Upper lobe of left lung (tissue), 6 donors: ENCODE results near the gene HPGDS. TPM values are rescaled to one million over a fixed set of nuclear protein-coding genes. Genes with fewer than 3 reads are reported as not detected.

Experiments used
- ATAC-seq, 2 donors: fragments of 200-7000 bp; cut with Tn5 transposase; one replicate each; pipeline ENCODE4 v1.9.1; 2022; ENCODE audit warnings: mild to moderate bottlenecking in 2 of 2, moderate library complexity in 2 of 2; ENCODE audit not compliant: low FRiP score in 2 of 2
- DNase-seq, 2 donors: peaks; one replicate each; pipeline ENCODE4 v3.0.0-alpha.2; 2019 to 2020
- H3K27ac ChIP-seq, 4 donors: fragments of 200-600 bp; sonication (generic); one replicate each; pipeline ENCODE4 v1.5.1; 2016 to 2019
- H3K27me3 ChIP-seq, 4 donors: fragments of 200-600 bp; sonication (generic); one replicate each; pipeline ENCODE4 v1.5.1; 2017 to 2019
- H3K36me3 ChIP-seq, 4 donors: fragments of 200-600 bp; sonication (generic); one replicate each; pipeline ENCODE4 v1.5.1; 2016 to 2019
- H3K4me1 ChIP-seq, 4 donors: fragments of 200-600 bp; sonication (generic); one replicate each; pipeline ENCODE4 v1.5.1; 2018 to 2019
- H3K4me3 ChIP-seq, 4 donors: fragments of 200-600 bp; sonication (generic); one replicate each; pipeline ENCODE4 v1.5.1; 2017 to 2019; ENCODE audit warnings: mild to moderate bottlenecking in 2 of 4, moderate library complexity in 1 of 4
- H3K9me3 ChIP-seq, 4 donors: fragments of 200-600 bp; sonication (generic); one replicate each; pipeline ENCODE4 v1.5.1; 2018 to 2019
- EP300 ChIP-seq, 4 donors: sonication (generic); formaldehyde crosslinking; IDR thresholded peaks; one replicate each; pipeline ENCODE4 v1.5.1; 2017; ENCODE audit warnings: antibody characterized with exemption in 4 of 4, control low read depth in 2 of 4
- POLR2A ChIP-seq, 4 donors: fragments of 450-650 bp; IDR thresholded peaks; one replicate each; pipeline ENCODE4 v1.5.1; 2016 to 2017; ENCODE audit warnings: antibody characterized with exemption in 4 of 4, mild to moderate bottlenecking in 2 of 4
- POLR2AphosphoS5 ChIP-seq, 2 donors: sonication (generic); formaldehyde crosslinking; IDR thresholded peaks; one replicate each; pipeline ENCODE4 v1.5.1; 2017; ENCODE audit warnings: antibody characterized with exemption in 2 of 2
- WGBS, 2 donors: methylation state at CpG; one replicate each; pipeline ENCODE4 v1.1.5; 2017 to 2018; 5-methylcytosine and 5-hydroxymethylcytosine counted together
- total RNA-seq, 6 donors: library from RNA; depleted of rRNA in 4 of 6; stranded (reverse); fragments of >200 nt in 4 of 6; gene quantifications; one replicate each; pipeline versions ENCODE4 v1.1.0 to v1.2.1, GENCODE V29; 2016 to 2021
- TF ChIP-seq, protein P1 (sequence below), 6 experiments: fragments of 450-650 bp in 4 of 6; fragments of 200-600 bp in 2 of 6; sonication (generic) in 2 of 6; IDR thresholded peaks; one replicate each; pipeline ENCODE4 v1.5.1; 2016 to 2019; ENCODE audit warnings: antibody characterized with exemption in 6 of 6
- donor health status: DM: no; HTN: no; CAD: no; lungs with moderate emphysema.
- donor health status: DM: no; HTN: yes; CAD: no; lungs with severe emphysema.

The HPGDS gene
- total RNA-seq, 6 donors from 2014 or later: 0.59 to 17.8 (median 5.2) TPM

DNA sequence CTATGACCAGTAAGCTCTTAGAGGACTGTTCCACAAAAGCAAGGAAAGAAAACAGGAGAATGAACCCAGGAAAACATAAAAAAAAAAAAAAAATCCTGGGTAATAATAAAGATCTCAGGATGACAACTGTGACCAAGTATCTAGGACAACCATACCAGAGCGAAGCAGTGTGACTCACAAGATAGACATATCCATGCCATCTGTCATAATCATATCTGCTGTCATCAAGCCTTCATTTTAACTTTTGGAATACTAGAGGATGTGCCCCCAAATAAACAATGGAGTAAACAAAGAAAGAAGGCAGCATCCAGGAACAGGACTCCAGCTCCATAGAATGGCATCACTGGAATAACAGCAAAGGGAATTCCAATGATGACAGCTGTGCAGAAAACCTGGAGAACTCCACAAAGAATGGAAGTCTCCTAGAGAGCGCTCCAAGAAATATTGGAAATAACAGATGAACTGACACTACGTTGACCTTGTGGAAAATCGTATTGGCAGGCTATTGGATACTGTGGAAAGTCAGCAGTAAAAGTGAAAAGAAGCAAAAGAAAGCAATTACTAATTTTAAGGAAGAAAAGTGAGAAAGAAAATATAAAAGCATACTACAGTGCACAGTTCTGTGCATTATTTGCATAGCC lies 35.3 kb downstream of the HPGDS start:
- Histone ChIP-seq H3K9me3 (no peaks in the 10 kb centered on the region), H3K4me3 (no peak overlapping the region), H3K27ac (peak overlapping the region in 2 of 4 donors; percentile 3 to 13), H3K27me3 (no peaks in the 10 kb centered on the region), H3K4me1 (peaks cover 0 to 6% (median 0%) of the 10 kb centered on the region in 4 donors), H3K36me3 (no peaks in the 10 kb centered on the region)
- DNase-seq (no peak), ATAC-seq (no peak)
- TF ChIP-seq, protein P1, sequence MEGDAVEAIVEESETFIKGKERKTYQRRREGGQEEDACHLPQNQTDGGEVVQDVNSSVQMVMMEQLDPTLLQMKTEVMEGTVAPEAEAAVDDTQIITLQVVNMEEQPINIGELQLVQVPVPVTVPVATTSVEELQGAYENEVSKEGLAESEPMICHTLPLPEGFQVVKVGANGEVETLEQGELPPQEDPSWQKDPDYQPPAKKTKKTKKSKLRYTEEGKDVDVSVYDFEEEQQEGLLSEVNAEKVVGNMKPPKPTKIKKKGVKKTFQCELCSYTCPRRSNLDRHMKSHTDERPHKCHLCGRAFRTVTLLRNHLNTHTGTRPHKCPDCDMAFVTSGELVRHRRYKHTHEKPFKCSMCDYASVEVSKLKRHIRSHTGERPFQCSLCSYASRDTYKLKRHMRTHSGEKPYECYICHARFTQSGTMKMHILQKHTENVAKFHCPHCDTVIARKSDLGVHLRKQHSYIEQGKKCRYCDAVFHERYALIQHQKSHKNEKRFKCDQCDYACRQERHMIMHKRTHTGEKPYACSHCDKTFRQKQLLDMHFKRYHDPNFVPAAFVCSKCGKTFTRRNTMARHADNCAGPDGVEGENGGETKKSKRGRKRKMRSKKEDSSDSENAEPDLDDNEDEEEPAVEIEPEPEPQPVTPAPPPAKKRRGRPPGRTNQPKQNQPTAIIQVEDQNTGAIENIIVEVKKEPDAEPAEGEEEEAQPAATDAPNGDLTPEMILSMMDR (IDR thresholded peaks at IDR 0.05): no peak
- TF ChIP-seq POLR2A (IDR thresholded peaks at IDR 0.05): no peak
- no peak for TF ChIP-seq EP300 (IDR thresholded peaks at IDR 0.05)
- no peak for TF ChIP-seq POLR2AphosphoS5 (IDR thresholded peaks at IDR 0.05)
- WGBS, 2 donors: 87 to 91% methylated on average over 4 of the region's 4 CpGs

DNA sequence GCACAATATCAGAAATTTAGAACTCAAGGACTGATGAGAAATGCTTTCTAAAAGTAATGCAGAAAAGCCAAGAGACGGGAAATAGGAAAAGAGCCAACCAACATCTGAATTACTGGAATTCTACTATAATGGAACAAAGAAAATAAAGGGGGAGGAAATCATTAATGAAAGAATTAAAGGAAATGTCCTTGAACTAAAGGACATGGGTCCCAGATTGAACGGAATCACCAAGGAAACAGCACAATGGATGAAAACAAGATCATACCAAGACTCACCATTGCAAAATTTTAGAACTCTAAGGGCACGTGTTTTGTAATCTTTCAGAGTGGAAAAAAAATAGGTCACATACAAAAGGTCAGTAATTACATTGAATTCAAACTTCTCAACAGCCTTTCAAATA lies 35.9 kb downstream of the HPGDS start:
- H3K27ac ChIP-seq: peak overlapping the region in 2 of 4 donors; percentile 3 to 13
- TF ChIP-seq POLR2AphosphoS5 (IDR thresholded peaks at IDR 0.05) (no peak), POLR2A (IDR thresholded peaks at IDR 0.05) (no peak), EP300 (IDR thresholded peaks at IDR 0.05) (no peak)
- TF ChIP-seq, protein P1 (IDR thresholded peaks at IDR 0.05): no peak
- H3K27me3 ChIP-seq: no peaks in the 10 kb centered on the region
- H3K9me3 ChIP-seq: no peaks in the 10 kb centered on the region
- H3K36me3 ChIP-seq: no peaks in the 10 kb centered on the region
- H3K4me1 ChIP-seq: peaks cover 0 to 6% (median 0%) of the 10 kb centered on the region in 4 donors
- WGBS, 2 donors: 34 to 37% methylated on average over 3 of the region's 3 CpGs
- H3K4me3 ChIP-seq: no peak overlapping the region
- ATAC-seq: no peak
- no peak for DNase-seq

DNA sequence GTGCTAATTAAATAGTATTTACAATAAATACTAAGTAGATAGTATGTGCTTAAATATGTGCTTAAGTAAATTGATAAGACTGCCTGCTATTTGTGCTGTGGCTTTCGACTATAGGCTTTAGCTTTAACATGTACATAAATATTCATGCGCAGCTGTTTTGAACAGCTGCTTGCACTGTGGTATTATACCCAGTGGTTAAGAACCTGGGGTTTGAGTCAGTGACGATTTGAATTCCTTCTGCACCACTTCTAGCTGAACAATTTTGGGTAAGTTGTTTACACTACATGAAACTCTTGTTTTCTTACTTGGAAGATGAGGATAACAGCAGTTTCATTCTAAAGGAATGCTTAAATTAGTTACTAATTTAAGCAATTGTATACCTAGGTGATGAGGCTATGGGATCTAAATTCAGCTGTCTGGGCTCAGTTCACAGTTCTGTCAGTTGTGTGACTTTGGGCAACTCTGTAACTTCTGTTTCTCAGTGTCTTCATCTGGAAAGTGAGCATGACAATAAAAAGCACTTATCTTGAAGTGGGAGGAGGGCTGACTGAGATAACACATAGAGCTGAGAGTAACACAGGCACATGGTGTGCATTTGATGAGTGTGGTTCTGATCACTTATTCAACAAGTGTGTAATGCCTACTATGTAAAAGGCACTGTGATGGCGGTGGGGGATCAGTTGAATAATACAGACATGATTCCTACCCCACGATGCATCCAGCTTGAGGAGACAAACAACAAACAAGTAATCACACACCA lies 37.0 kb downstream of the HPGDS start:
- Histone ChIP-seq H3K36me3 (no peaks in the 10 kb centered on the region), H3K4me3 (no peak overlapping the region), H3K27ac (no peak overlapping the region), H3K9me3 (no peaks in the 10 kb centered on the region), H3K4me1 (peaks cover 0 to 6% (median 0%) of the 10 kb centered on the region in 4 donors), H3K27me3 (no peaks in the 10 kb centered on the region)
- 76 to 83% methylated on average over 5 of the region's 5 CpGs for WGBS, 2 donors
- TF ChIP-seq, protein P1 (IDR thresholded peaks at IDR 0.05): no peak
- TF ChIP-seq POLR2AphosphoS5 (IDR thresholded peaks at IDR 0.05) (no peak), EP300 (IDR thresholded peaks at IDR 0.05) (no peak), POLR2A (IDR thresholded peaks at IDR 0.05) (no peak)
- ATAC-seq (no peak), DNase-seq (no peak)

DNA sequence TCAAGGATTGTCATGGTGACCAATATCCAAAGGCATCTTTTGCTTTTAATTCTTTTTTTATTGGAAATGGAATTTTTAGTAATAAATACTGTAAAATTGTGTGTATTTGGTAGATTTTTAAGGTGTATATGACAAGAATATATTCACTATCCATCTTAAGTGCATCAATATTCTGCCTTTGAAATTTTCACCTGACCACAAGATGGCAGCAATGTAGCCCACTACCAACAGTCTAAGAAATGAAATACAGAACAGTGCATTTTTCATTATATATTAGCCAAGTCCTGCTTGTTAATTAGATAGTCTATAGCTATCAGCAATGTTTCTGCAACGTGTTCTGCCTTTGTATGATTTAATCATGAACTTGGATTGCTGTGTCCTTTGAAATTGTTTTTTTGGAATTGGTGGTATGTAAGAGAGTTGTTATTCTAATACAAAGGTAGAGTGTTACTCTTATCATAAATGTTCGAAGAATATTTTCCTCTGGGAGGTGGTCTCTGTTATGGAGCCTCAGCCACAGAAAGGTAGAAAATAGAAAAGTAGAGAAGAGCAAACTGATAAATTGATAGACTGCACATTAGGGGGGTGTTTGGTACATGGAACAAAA lies 38.2 kb downstream of the HPGDS start:
- Histone ChIP-seq H3K4me3 (no peak overlapping the region), H3K27ac (no peak overlapping the region), H3K9me3 (no peaks in the 10 kb centered on the region), H3K36me3 (no peaks in the 10 kb centered on the region), H3K4me1 (peaks cover 0 to 6% (median 0%) of the 10 kb centered on the region in 4 donors), H3K27me3 (no peaks in the 10 kb centered on the region)
- ATAC-seq (no peak), DNase-seq (no peak)
- 41 to 43% methylated on average over 2 of the region's 2 CpGs for WGBS, 2 donors
- TF ChIP-seq POLR2AphosphoS5 (IDR thresholded peaks at IDR 0.05) (no peak), EP300 (IDR thresholded peaks at IDR 0.05) (no peak)
- TF ChIP-seq, protein P1 (IDR thresholded peaks at IDR 0.05): peak in 5 of 6 experiments; percentile 12 to 43 (median 34)
